DND-41 (cell line): ENCODE data around the gene DOCK7.

Experiments used
- ATAC-seq: fragments of 200-7000 bp; cut with Tn5 transposase; 3 replicates; pipeline ENCODE4 v1.9.1; 2021; ENCODE audit warnings: low read depth; ENCODE audit not compliant: insufficient read depth
- DNase-seq: peaks from one replicate; pipeline ENCODE4 v3.0.0-alpha.2; 2020
- H2AFZ ChIP-seq: 2 replicates; pipeline ENCODE4 v1.6.0; 2012; ENCODE audit warnings: low read depth, low read length
- H3K27ac ChIP-seq: 2 replicates; pipeline ENCODE4 v1.5.1; 2012; ENCODE audit warnings: low read length, inconsistent platforms
- H3K27me3 ChIP-seq: fragments of 200-600 bp; sonication (generic); 2 replicates; pipeline ENCODE4 v1.6.0; 2012; ENCODE audit warnings: low read length, mild to moderate bottlenecking, inconsistent platforms; ENCODE audit not compliant: insufficient read depth, poor library complexity
- H3K36me3 ChIP-seq: 2 replicates; pipeline ENCODE4 v1.5.1; 2012; ENCODE audit warnings: low read length, inconsistent platforms; ENCODE audit not compliant: insufficient read depth
- H3K4me1 ChIP-seq: 2 replicates; pipeline ENCODE4 v1.5.1; 2012; ENCODE audit warnings: mild to moderate bottlenecking, low read length; ENCODE audit not compliant: insufficient read depth
- H3K4me2 ChIP-seq: 2 replicates; pipeline ENCODE4 v1.6.0; 2012; ENCODE audit warnings: mild to moderate bottlenecking, moderate library complexity, low read length, inconsistent platforms; ENCODE audit not compliant: insufficient read depth
- H3K4me3 ChIP-seq, 2 experiments: fragments of 200-600 bp in 1 of 2; shearing (Covaris generic) in 1 of 2; 2 replicates each; pipeline ENCODE4 v1.5.1; 2012 to 2016; ENCODE audit warnings: inconsistent platforms in 2 of 2, low read length in 2 of 2, mild to moderate bottlenecking in 2 of 2, low read depth in 1 of 2, moderate library complexity in 1 of 2
- H3K79me2 ChIP-seq: 2 replicates; pipeline ENCODE4 v1.6.0; 2012; ENCODE audit warnings: low read length, inconsistent platforms; ENCODE audit not compliant: insufficient read depth
- H3K9ac ChIP-seq: 2 replicates; pipeline ENCODE4 v1.6.0; 2012; ENCODE audit warnings: low read depth, mild to moderate bottlenecking, inconsistent platforms, low read length, moderate library complexity
- H3K9me3 ChIP-seq: 2 replicates; pipeline ENCODE4 v1.5.1; 2012; ENCODE audit warnings: low read length, moderate library complexity, mild to moderate bottlenecking, inconsistent platforms; ENCODE audit not compliant: insufficient read depth, severe bottlenecking
- H4K20me1 ChIP-seq: 2 replicates; pipeline ENCODE4 v1.6.0; 2012; ENCODE audit warnings: low read length; ENCODE audit not compliant: insufficient read depth
- CTCF ChIP-seq: IDR thresholded peaks from 2 replicates; pipeline ENCODE4 v1.5.1; 2012; ENCODE audit warnings: borderline replicate concordance, low read length, moderate library complexity, mild to moderate bottlenecking; ENCODE audit not compliant: poor library complexity, severe bottlenecking; ENCODE audit errors: extremely low read depth
- EZH2 ChIP-seq: IDR thresholded peaks from 3 replicates; pipeline ENCODE4 v1.6.1; 2012; ENCODE audit warnings: borderline replicate concordance, low read depth, mild to moderate bottlenecking, moderate library complexity, low read length, inconsistent platforms; ENCODE audit not compliant: severe bottlenecking

Gene DOCK7

DNA sequence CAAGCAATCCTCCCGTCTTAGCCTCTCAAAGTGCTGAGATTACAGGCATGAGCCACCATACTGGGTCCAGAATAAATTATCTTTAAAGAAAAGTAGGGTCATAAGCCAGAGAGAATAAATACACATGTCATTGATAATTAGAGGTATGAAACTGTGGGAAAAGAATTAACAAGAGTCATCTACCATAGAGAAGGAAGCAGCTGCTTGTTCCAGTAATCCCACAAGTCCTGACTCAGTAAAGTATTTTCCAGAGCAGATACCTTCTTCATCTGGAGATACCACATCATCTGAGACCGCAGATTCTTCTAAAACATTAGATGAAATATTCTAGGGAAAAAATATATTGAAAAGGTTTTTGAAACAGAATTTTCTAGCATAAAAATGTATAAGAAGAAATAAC lies 195.7 kb downstream of the DOCK7 start:
- TF ChIP-seq CTCF (no peak), EZH2 (no peak)
- Histone ChIP-seq H3K9me3 (no peaks in the 10 kb centered on the region), H3K27me3 (no peaks in the 10 kb centered on the region)

GRCh38 chr1:62487956-62488355 lies 200.2 kb downstream of the DOCK7 start:
- Histone ChIP-seq H2AFZ (no peak overlapping the region), H3K4me2 (no peak overlapping the region), H3K4me3 (no peak overlapping the region), H3K27me3 (no peaks in the 10 kb centered on the region), H3K9ac (no peak overlapping the region), H3K9me3 (no peaks in the 10 kb centered on the region), H3K27ac (no peak overlapping the region), H3K4me1 (no peaks in the 10 kb centered on the region), H3K79me2 (no peaks in the 10 kb centered on the region), H3K36me3 (peaks cover 26% of the 10 kb centered on the region; the same call in 1 of the 2 replicates), H4K20me1 (no peaks in the 10 kb centered on the region)
- DNase-seq (no peak), ATAC-seq (no peak)
- TF ChIP-seq EZH2: no peak
- TF ChIP-seq CTCF: no peak

More for the DNA sequence above, 195.7 kb downstream of the DOCK7 start:
- DNase-seq (no peak), ATAC-seq (no peak)
- Histone ChIP-seq H3K4me1 (no peaks in the 10 kb centered on the region), H3K27ac (no peak overlapping the region), H3K9ac (no peak overlapping the region), H2AFZ (no peak overlapping the region), H3K4me3 (no peak overlapping the region), H4K20me1 (no peaks in the 10 kb centered on the region), H3K36me3 (peaks cover 40% of the 10 kb centered on the region; the same call in 1 of the 2 replicates), H3K79me2 (no peaks in the 10 kb centered on the region), H3K4me2 (no peak overlapping the region)

GRCh38 chr1:62484824-62485468 lies 203.2 kb downstream of the DOCK7 start:
- Histone ChIP-seq H2AFZ (no peak overlapping the region), H3K79me2 (no peaks in the 10 kb centered on the region), H3K4me3 (no peak overlapping the region), H3K27ac (no peak overlapping the region), H3K4me2 (no peak overlapping the region), H3K9ac (no peak overlapping the region), H3K36me3 (peaks cover 7% of the 10 kb centered on the region; the same call in 1 of the 2 replicates), H4K20me1 (no peaks in the 10 kb centered on the region), H3K9me3 (no peaks in the 10 kb centered on the region), H3K27me3 (no peaks in the 10 kb centered on the region), H3K4me1 (no peaks in the 10 kb centered on the region)
- ATAC-seq: no peak
- DNase-seq: no peak
- TF ChIP-seq CTCF (no peak), EZH2 (no peak)

DNA sequence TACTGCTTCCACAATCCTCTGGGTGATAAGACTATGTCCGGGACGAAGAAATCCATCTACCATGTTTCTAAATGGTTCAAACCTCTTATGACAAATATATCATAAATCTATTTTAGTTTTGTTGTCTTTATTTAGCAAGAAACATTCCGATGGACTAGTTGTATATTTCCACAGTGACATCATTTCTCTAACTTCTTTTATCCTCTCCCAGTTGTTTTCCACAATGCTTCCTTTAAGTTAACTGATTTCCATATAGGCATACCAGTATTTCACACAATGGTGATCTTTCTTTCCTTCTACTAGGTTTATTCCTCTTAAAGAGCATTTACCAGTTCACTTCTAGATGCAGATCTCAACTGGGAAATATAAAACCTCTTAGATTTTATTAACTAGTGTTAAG lies 206.5 kb downstream of the DOCK7 start:
- Histone ChIP-seq H3K4me3 (no peak overlapping the region), H3K27me3 (no peaks in the 10 kb centered on the region), H3K36me3 (peaks cover 2% of the 10 kb centered on the region; the same call in 1 of the 2 replicates), H3K27ac (no peak overlapping the region), H3K4me1 (no peaks in the 10 kb centered on the region), H2AFZ (no peak overlapping the region), H3K79me2 (no peaks in the 10 kb centered on the region), H4K20me1 (no peaks in the 10 kb centered on the region), H3K9me3 (no peaks in the 10 kb centered on the region), H3K9ac (no peak overlapping the region), H3K4me2 (no peak overlapping the region)
- ATAC-seq: no peak
- TF ChIP-seq CTCF: no peak
- no peak for TF ChIP-seq EZH2
- no peak for DNase-seq
